AG04450 (cell line): ENCODE data around the gene CMTM1. TPM values are rescaled to one million over a fixed set of nuclear protein-coding genes. Genes with fewer than 3 reads are reported as not detected.

Experiments used
- CTCF ChIA-PET: fragments of 300-600, 350-600 bp; formaldehyde crosslinking; extraction: SDS; loops from one replicate; lab custom pipeline; 2022; ENCODE audit warnings: antibody characterized with exemption, inconsistent platforms; lab: Charles Lee
- POLR2A ChIA-PET: fragments of 350-600 bp; formaldehyde crosslinking; extraction: SDS; loops from one replicate; lab custom pipeline; 2021; ENCODE audit warnings: antibody characterized with exemption, inconsistent platforms; lab: Yijun Ruan, JAX
- DNase-seq: peaks from one replicate; pipeline ENCODE4 v3.0.0-alpha.2; 2011; ENCODE audit warnings: low read depth, low spot score
- H3K27ac ChIP-seq: one replicate; pipeline ENCODE4 v1.5.1; 2012; ENCODE audit warnings: low read depth, low read length, control low read depth
- H3K27me3 ChIP-seq: one replicate; pipeline ENCODE4 v1.6.0; 2012; ENCODE audit warnings: low read length; ENCODE audit not compliant: control insufficient read depth, insufficient read depth
- H3K4me3 ChIP-seq: 2 replicates; pipeline ENCODE4 v1.5.1; 2011; ENCODE audit warnings: mild to moderate bottlenecking, low read depth, low read length, control low read depth
- H3K9me3 ChIP-seq: 2 replicates; pipeline ENCODE4 v1.5.1; 2012; ENCODE audit warnings: low read length; ENCODE audit not compliant: control insufficient read depth, insufficient read depth
- polyA plus RNA-seq: library from polyadenylated mRNA; depleted of rRNA; stranded (reverse); fragments of >200 nt; gene quantifications from 2 replicates; pipeline ENCODE4 v1.2.3, GENCODE V29; 2011
- TF ChIP-seq, protein P1 (sequence below): IDR thresholded peaks from 2 replicates; pipeline ENCODE4 v1.5.1; 2011; ENCODE audit warnings: low read depth, low read length, control low read depth, inconsistent platforms

Gene CMTM1
- polyA plus RNA-seq, 1 experiment: 1.6 TPM

DNA sequence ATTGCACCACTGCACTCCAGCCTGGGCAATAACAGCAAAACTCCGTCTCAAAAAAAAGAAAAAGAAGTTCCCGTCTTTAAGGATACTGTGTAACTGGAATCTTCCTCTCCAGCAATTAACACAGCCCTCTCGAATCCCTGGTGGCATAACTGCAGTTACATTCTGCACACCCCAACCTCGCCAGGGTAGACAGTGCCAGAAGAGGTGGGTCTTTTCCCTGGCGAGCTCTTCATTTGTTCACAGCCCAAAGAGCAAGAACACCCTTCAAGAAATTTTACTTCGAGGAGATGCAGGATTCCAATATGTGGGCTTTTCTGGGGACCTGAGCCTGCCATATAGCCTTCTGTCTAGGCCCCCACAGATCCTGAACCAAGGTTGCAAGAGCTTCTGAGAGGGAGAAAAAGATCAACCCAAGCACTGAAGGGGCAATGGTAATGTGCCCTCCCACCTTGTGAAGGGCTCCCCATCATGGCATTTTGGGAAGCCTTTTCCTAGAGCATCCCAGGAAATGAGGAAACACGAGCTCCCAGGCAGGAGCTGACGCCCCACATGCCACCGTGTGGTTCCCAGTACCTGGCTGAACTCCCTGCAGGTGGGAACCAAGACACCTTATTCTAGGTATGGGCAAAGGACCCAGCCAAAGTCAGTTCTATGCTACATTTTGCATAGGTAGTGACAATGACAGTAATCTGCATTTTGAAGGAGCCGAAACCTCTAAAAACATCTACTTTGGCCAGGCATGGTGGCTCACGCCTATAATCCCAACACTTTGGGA lies 43.2 kb upstream of the CMTM1 start:
- Histone ChIP-seq H3K27ac (no peak overlapping the region), H3K9me3 (no peaks in the 10 kb centered on the region; the same call in 1 of the 2 replicates), H3K27me3 (no peaks in the 10 kb centered on the region), H3K4me3 (no peak overlapping the region)
- POLR2A ChIA-PET: interaction anchor here (1.3 kb wide), 1 partner anchor 12 kb away, joined by 4 read pairs; no protein-coding TSS in a partner anchor
- TF ChIP-seq, protein P1, sequence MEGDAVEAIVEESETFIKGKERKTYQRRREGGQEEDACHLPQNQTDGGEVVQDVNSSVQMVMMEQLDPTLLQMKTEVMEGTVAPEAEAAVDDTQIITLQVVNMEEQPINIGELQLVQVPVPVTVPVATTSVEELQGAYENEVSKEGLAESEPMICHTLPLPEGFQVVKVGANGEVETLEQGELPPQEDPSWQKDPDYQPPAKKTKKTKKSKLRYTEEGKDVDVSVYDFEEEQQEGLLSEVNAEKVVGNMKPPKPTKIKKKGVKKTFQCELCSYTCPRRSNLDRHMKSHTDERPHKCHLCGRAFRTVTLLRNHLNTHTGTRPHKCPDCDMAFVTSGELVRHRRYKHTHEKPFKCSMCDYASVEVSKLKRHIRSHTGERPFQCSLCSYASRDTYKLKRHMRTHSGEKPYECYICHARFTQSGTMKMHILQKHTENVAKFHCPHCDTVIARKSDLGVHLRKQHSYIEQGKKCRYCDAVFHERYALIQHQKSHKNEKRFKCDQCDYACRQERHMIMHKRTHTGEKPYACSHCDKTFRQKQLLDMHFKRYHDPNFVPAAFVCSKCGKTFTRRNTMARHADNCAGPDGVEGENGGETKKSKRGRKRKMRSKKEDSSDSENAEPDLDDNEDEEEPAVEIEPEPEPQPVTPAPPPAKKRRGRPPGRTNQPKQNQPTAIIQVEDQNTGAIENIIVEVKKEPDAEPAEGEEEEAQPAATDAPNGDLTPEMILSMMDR: no peak
- CTCF ChIA-PET: no interaction called here
- DNase-seq: no peak

GRCh38 chr16:66523861-66524354 lies 42.3 kb upstream of the CMTM1 start:
- CTCF ChIA-PET: no interaction called here

GRCh38 chr16:66524601-66525164 lies 41.6 kb upstream of the CMTM1 start:
- no peak overlapping the region for H3K4me3 ChIP-seq
- CTCF ChIA-PET: no interaction called here

More at GRCh38 chr16:66523861-66524354, 42.3 kb upstream of the CMTM1 start:
- DNase-seq: no peak
- Histone ChIP-seq H3K9me3 (no peaks in the 10 kb centered on the region; the same call in 1 of the 2 replicates), H3K4me3 (no peak overlapping the region), H3K27ac (no peak overlapping the region), H3K27me3 (no peaks in the 10 kb centered on the region)
- POLR2A ChIA-PET: no interaction called here
- TF ChIP-seq, protein P1: no peak

GRCh38 chr16:66525396-66526180 lies 40.7 kb upstream of the CMTM1 start:
- POLR2A ChIA-PET: no interaction called here
- CTCF ChIA-PET: interaction anchor here (1.0 to 1.4 kb wide), 2 partner anchors 10 to 35 kb away, joined by 3 to 6 read pairs; no protein-coding TSS in a partner anchor
- no peaks in the 10 kb centered on the region for H3K9me3 ChIP-seq
- no peak for DNase-seq
- no peak overlapping the region for H3K27ac ChIP-seq
- H3K27me3 ChIP-seq: no peaks in the 10 kb centered on the region
- no peak overlapping the region for H3K4me3 ChIP-seq
- TF ChIP-seq, protein P1: no peak

More at GRCh38 chr16:66524601-66525164, 41.6 kb upstream of the CMTM1 start:
- Histone ChIP-seq H3K27me3 (no peaks in the 10 kb centered on the region), H3K9me3 (no peaks in the 10 kb centered on the region; the same call in 1 of the 2 replicates), H3K27ac (no peak overlapping the region)
- POLR2A ChIA-PET: no interaction called here
- DNase-seq: no peak
- TF ChIP-seq, protein P1: no peak
